H1 (cell line): ENCODE data around the gene SCN1B. TPM values are rescaled to one million over a fixed set of nuclear protein-coding genes. Genes with fewer than 3 reads are reported as not detected.

ENCODE experiments used
- HDAC6 ChIP-seq: IDR thresholded peaks from one replicate; pipeline ENCODE4 v1.7.1; 2012; ENCODE audit warnings: low read depth, mild to moderate bottlenecking, inconsistent platforms, low read length, moderate library complexity
- SIN3A ChIP-seq, 2 experiments: IDR thresholded peaks in 1 of 2; conservative IDR thresholded peaks in 1 of 2; 2 replicates each; pipeline ENCODE4 v1.6.1; 2011 to 2012; ENCODE audit warnings: low read length in 2 of 2, improper control_type of control experiment in 1 of 2, low read depth in 1 of 2, mild to moderate bottlenecking in 1 of 2
- polyA plus RNA-seq, 7 experiments: library from polyadenylated mRNA; depleted of rRNA in 3 of 7; stranded (reverse) in 5 of 7; unstranded in 2 of 7; fragments of >200 nt in 5 of 7; fragments of 200-250 nt in 2 of 7; gene quantifications; 1 replicate in 5 of 7; 2 replicates in 1 of 7; 4 replicates in 1 of 7; pipeline versions ENCODE4 v1.2.1 to v1.2.3, GENCODE V29; 2011 to 2013; ENCODE audit warnings: missing spikeins in 2 of 7, mixed read lengths in 2 of 7
- total RNA-seq: library from RNA; stranded (reverse); fragmentation: NEBNext Ultra II Directional; extraction: Animal tissue kit (Norgen Biotek cat#: 25700); gene quantifications from 2 replicates; pipeline ENCODE4 v1.2.1, GENCODE V29; 2021

SCN1B gene
- total and polyA plus RNA-seq, 2 of the 8 experiments (the other 6 are each of a cell fraction or from before 2014, with no cell fraction given) = 3.1 to 3.5 TPM

GRCh38 chr19:35081201-35081600, 50.9 kb downstream of the SCN1B start (continued):
- TF ChIP-seq HDAC6 (no peak), SIN3A (conservative IDR thresholded peaks at IDR 0.05 in 1 of 2, IDR thresholded peaks at IDR 0.05 in 1 of 2; ENCODE audit: low read depth in 1 of 2, low read length in 2 of 2) (no peak)
- TF ChIP-seq, all 59 proteins: peak for 0
